Tibial nerve (tissue), 4 donors: ENCODE measurements around the gene TBL1X. TPM values are rescaled to one million over a fixed set of nuclear protein-coding genes. Genes with fewer than 3 reads are reported as not detected.

Experiments used
- DNase-seq, 2 donors: peaks; one replicate each; pipeline ENCODE4 v3.0.0-alpha.2; 2019; ENCODE audit warnings: low spot score in 2 of 2
- H3K27ac ChIP-seq, 4 donors: fragments of 200-600 bp; sonication (generic) in 3 of 4; one replicate each; pipeline ENCODE4 v1.5.1; 2017 to 2019; ENCODE audit warnings: mild to moderate bottlenecking in 1 of 4
- H3K27me3 ChIP-seq, 2 donors: fragments of 200-600 bp; sonication (generic) in 1 of 2; one replicate each; pipeline versions ENCODE4 v1.5.1 to v1.6.0; 2017 to 2019
- H3K36me3 ChIP-seq, 3 donors: fragments of 200-600 bp; sonication (generic); one replicate each; pipeline ENCODE4 v1.5.1; 2018 to 2019
- H3K4me1 ChIP-seq, 4 donors: fragments of 200-600 bp; sonication (generic) in 3 of 4; one replicate each; pipeline ENCODE4 v1.5.1; 2017 to 2019
- H3K4me3 ChIP-seq, 4 donors: fragments of 200-600 bp; sonication (generic) in 3 of 4; one replicate each; pipeline ENCODE4 v1.5.1; 2017 to 2019; ENCODE audit warnings: mild to moderate bottlenecking in 1 of 4, moderate library complexity in 1 of 4
- H3K9me3 ChIP-seq, 4 donors: fragments of 200-600 bp; sonication (generic) in 3 of 4; one replicate each; pipeline ENCODE4 v1.5.1; 2017 to 2019
- CTCF ChIP-seq, 5 experiments: fragments of 200-600 bp in 3 of 5; fragments of 450-650 bp in 2 of 5; sonication (generic) in 3 of 5; IDR thresholded peaks; one replicate each; pipeline ENCODE4 v1.5.1; 2016 to 2019; ENCODE audit warnings: antibody characterized with exemption in 5 of 5, mild to moderate bottlenecking in 3 of 5, moderate library complexity in 2 of 5
- EP300 ChIP-seq, 2 donors: sonication (generic); formaldehyde crosslinking; IDR thresholded peaks; one replicate each; pipeline ENCODE4 v1.6.1; 2017; ENCODE audit warnings: antibody characterized with exemption in 2 of 2, mild to moderate bottlenecking in 1 of 2
- POLR2A ChIP-seq, 2 donors: fragments of 450-650 bp; IDR thresholded peaks; one replicate each; pipeline ENCODE4 v1.6.1; 2017; ENCODE audit warnings: antibody characterized with exemption in 2 of 2, mild to moderate bottlenecking in 2 of 2, moderate library complexity in 2 of 2
- WGBS, 2 donors: methylation state at CpG; one replicate each; pipeline ENCODE4 v1.1.5; 2018; 5-methylcytosine and 5-hydroxymethylcytosine counted together
- total RNA-seq, 4 donors: library from RNA; depleted of rRNA; stranded (reverse); fragments of >200 nt; gene quantifications; one replicate each; pipeline ENCODE4 v1.1.0, GENCODE V29; 2016

The TBL1X gene
- total RNA-seq, 4 donors from 2014 or later = 12.2 to 25.2 (median 19.5) TPM

GRCh38 chrX:9628779-9629493 lies 164.1 kb downstream of the TBL1X start:
- no peak for DNase-seq
- peaks cover 0 to 6% (median 0%) of the 10 kb centered on the region in 4 donors for H3K4me1 ChIP-seq
- WGBS, 2 donors = 95 to 100% methylated on average over 3 to 6 of the region's 6 CpGs
- H3K36me3 ChIP-seq = no peaks in the 10 kb centered on the region
- H3K4me3 ChIP-seq = no peak overlapping the region
- H3K27me3 ChIP-seq = no peaks in the 10 kb centered on the region
- H3K27ac ChIP-seq = no peak overlapping the region
- no peaks in the 10 kb centered on the region for H3K9me3 ChIP-seq
- TF ChIP-seq CTCF (IDR thresholded peaks at IDR 0.05) (no peak), EP300 (IDR thresholded peaks at IDR 0.05) (no peak), POLR2A (IDR thresholded peaks at IDR 0.05) (no peak)

GRCh38 chrX:9634551-9634950 lies 169.7 kb downstream of the TBL1X start:
- TF ChIP-seq CTCF (IDR thresholded peaks at IDR 0.05) = no peak
- no peak for TF ChIP-seq POLR2A (IDR thresholded peaks at IDR 0.05)
- no peak for TF ChIP-seq EP300 (IDR thresholded peaks at IDR 0.05)
- no peak overlapping the region for H3K4me3 ChIP-seq
- H3K4me1 ChIP-seq = no peaks in the 10 kb centered on the region
- H3K27ac ChIP-seq = no peak overlapping the region
- 72 to 93% methylated on average over 7 of the region's 7 CpGs for WGBS, 2 donors
- no peaks in the 10 kb centered on the region for H3K27me3 ChIP-seq
- no peaks in the 10 kb centered on the region for H3K36me3 ChIP-seq
- no peak for DNase-seq
- H3K9me3 ChIP-seq = no peaks in the 10 kb centered on the region

- no peak overlapping the region for H3K4me3 ChIP-seq
- DNase-seq = no peak
- H3K27me3 ChIP-seq = no peaks in the 10 kb centered on the region
- no peaks in the 10 kb centered on the region for H3K36me3 ChIP-seq
- H3K9me3 ChIP-seq = no peaks in the 10 kb centered on the region
- TF ChIP-seq CTCF (IDR thresholded peaks at IDR 0.05) (no peak), POLR2A (IDR thresholded peaks at IDR 0.05) (no peak), EP300 (IDR thresholded peaks at IDR 0.05) (no peak)
- no peaks in the 10 kb centered on the region for H3K4me1 ChIP-seq
- H3K27ac ChIP-seq = no peak overlapping the region
- WGBS, 2 donors = 86 to 100% methylated on average over 2 to 4 of the region's 4 CpGs
Measured at GRCh38 chrX:9635368-9635767, 170.5 kb downstream of the TBL1X start.

GRCh38 chrX:9635803-9636202 lies 170.9 kb downstream of the TBL1X start:
- TF ChIP-seq POLR2A (IDR thresholded peaks at IDR 0.05) = no peak
- TF ChIP-seq EP300 (IDR thresholded peaks at IDR 0.05) = no peak
- no peak for TF ChIP-seq CTCF (IDR thresholded peaks at IDR 0.05)
- DNase-seq = no peak
- H3K9me3 ChIP-seq = no peaks in the 10 kb centered on the region
- WGBS, 2 donors = 66 to 78% methylated on average over 4 of the region's 4 CpGs
- H3K4me1 ChIP-seq = no peaks in the 10 kb centered on the region
- H3K4me3 ChIP-seq = no peak overlapping the region
- no peaks in the 10 kb centered on the region for H3K27me3 ChIP-seq
- no peaks in the 10 kb centered on the region for H3K36me3 ChIP-seq
- H3K27ac ChIP-seq = no peak overlapping the region

- Histone ChIP-seq H3K27me3 (no peaks in the 10 kb centered on the region), H3K4me1 (no peaks in the 10 kb centered on the region), H3K4me3 (no peak overlapping the region), H3K27ac (no peak overlapping the region), H3K9me3 (no peaks in the 10 kb centered on the region), H3K36me3 (no peaks in the 10 kb centered on the region)
- no peak for DNase-seq
- TF ChIP-seq CTCF (IDR thresholded peaks at IDR 0.05) = no peak
- no peak for TF ChIP-seq EP300 (IDR thresholded peaks at IDR 0.05)
- TF ChIP-seq POLR2A (IDR thresholded peaks at IDR 0.05) = no peak
Measured at GRCh38 chrX:9638871-9639270, 174.0 kb downstream of the TBL1X start.
